Liver (tissue), 9 donors: ENCODE results near the gene TMPRSS9. TPM values are rescaled to one million over a fixed set of nuclear protein-coding genes. Genes with fewer than 3 reads are reported as not detected.

Experiments used
- DNase-seq: peaks from one replicate; pipeline ENCODE4 v3.0.0-alpha.2; 2017; ENCODE audit warnings: low spot score
- H3K27ac ChIP-seq, 2 donors: one replicate each; pipeline ENCODE4 v1.7.0; 2013; ENCODE audit warnings: inconsistent platforms in 2 of 2, low read length in 2 of 2, control low read depth in 1 of 2, low read depth in 1 of 2, mild to moderate bottlenecking in 1 of 2
- H3K27me3 ChIP-seq, 4 donors: one replicate each; pipeline versions ENCODE4 v1.6.1 to v1.7.0; 2013; ENCODE audit warnings: low read length in 3 of 4, inconsistent platforms in 1 of 4, mild to moderate bottlenecking in 1 of 4, moderate library complexity in 1 of 4; ENCODE audit not compliant: control insufficient read depth in 4 of 4, insufficient read depth in 4 of 4
- H3K36me3 ChIP-seq, 4 donors: one replicate each; pipeline versions ENCODE4 v1.6.1 to v1.7.0; 2013; ENCODE audit warnings: low read length in 3 of 4, mild to moderate bottlenecking in 3 of 4, low read depth in 1 of 4, moderate library complexity in 1 of 4; ENCODE audit not compliant: control insufficient read depth in 4 of 4, insufficient read depth in 3 of 4
- H3K4me1 ChIP-seq, 4 donors: one replicate each; pipeline versions ENCODE4 v1.6.1 to v1.7.0; 2013; ENCODE audit warnings: low read length in 3 of 4, mild to moderate bottlenecking in 3 of 4, moderate library complexity in 1 of 4; ENCODE audit not compliant: control insufficient read depth in 4 of 4, insufficient read depth in 4 of 4
- H3K4me3 ChIP-seq, 3 donors: one replicate each; pipeline versions ENCODE4 v1.6.1 to v1.7.0; 2013; ENCODE audit warnings: low read length in 3 of 3, control low read depth in 1 of 3, low read depth in 1 of 3, mild to moderate bottlenecking in 1 of 3
- H3K9ac ChIP-seq, 2 donors: one replicate each; pipeline ENCODE4 v1.7.0; 2013; ENCODE audit warnings: low read length in 2 of 2, mild to moderate bottlenecking in 2 of 2, moderate library complexity in 2 of 2, control low read depth in 1 of 2, low read depth in 1 of 2
- H3K9me3 ChIP-seq, 4 donors: one replicate each; pipeline versions ENCODE4 v1.6.1 to v1.7.0; 2013; ENCODE audit warnings: low read length in 3 of 4; ENCODE audit not compliant: control insufficient read depth in 4 of 4
- EGR1 ChIP-seq, 2 donors: IDR thresholded peaks; 2 replicates each; pipeline ENCODE4 v1.6.1; 2016 to 2018; ENCODE audit warnings: antibody characterized with exemption in 2 of 2, low read depth in 2 of 2
- FOXA1 ChIP-seq: IDR thresholded peaks from 2 replicates; pipeline ENCODE4 v1.6.1; 2016; ENCODE audit warnings: antibody characterized with exemption
- GABPA ChIP-seq, 2 donors: IDR thresholded peaks in 1 of 2; conservative IDR thresholded peaks in 1 of 2; 2 replicates each; pipeline ENCODE4 v1.6.1; 2016; ENCODE audit warnings: antibody characterized with exemption in 2 of 2, mild to moderate bottlenecking in 1 of 2, moderate library complexity in 1 of 2
- JUND ChIP-seq, 2 donors: IDR thresholded peaks; 2 replicates each; pipeline ENCODE4 v1.6.1; 2016; ENCODE audit warnings: antibody characterized with exemption in 2 of 2
- RAD21 ChIP-seq, 2 donors: IDR thresholded peaks; 2 replicates each; pipeline ENCODE4 v1.6.1; 2016; ENCODE audit warnings: antibody characterized with exemption in 2 of 2, mild to moderate bottlenecking in 2 of 2
- TAF1 ChIP-seq: conservative IDR thresholded peaks from 2 replicates; pipeline ENCODE4 v1.6.1; 2016; ENCODE audit warnings: antibody characterized with exemption, mild to moderate bottlenecking
- WGBS: extraction: QIAGEN DNeasy Blood & Tissue Kit; methylation state at CpG from one replicate; pipeline ENCODE4 v1.1.7; 2013; 5-methylcytosine and 5-hydroxymethylcytosine counted together
- polyA plus RNA-seq, 2 donors: library from polyadenylated mRNA; stranded (reverse) in 1 of 2; unstranded in 1 of 2; fragments of 200-250 nt in 1 of 2; fragments of >200 nt in 1 of 2; fragmentation: Nextera tagmentation in 1 of 2; extraction: Ambion mirVana in 1 of 2; gene quantifications; one replicate each; pipeline versions ENCODE4 v1.2.1 to v1.2.3, GENCODE V29; 2013 to 2015
- total RNA-seq, 2 donors: library from RNA; depleted of rRNA; stranded (reverse); fragments of >200 nt; gene quantifications; one replicate each; pipeline ENCODE4 v1.2.3, GENCODE V29; 2014
- TF ChIP-seq, protein P1 (sequence below): IDR thresholded peaks from 2 replicates; pipeline ENCODE4 v1.6.1; 2016; ENCODE audit warnings: antibody characterized with exemption, mild to moderate bottlenecking
- TF ChIP-seq, protein P2 (sequence below): IDR thresholded peaks from 2 replicates; pipeline ENCODE4 v1.6.1; 2016; ENCODE audit warnings: antibody characterized with exemption
- donor health status: healthy.
- donor health status: healthy.
- donor health status: healthy.
- donor health status: healthy.
- donor health status: healthy.

TMPRSS9 gene
- total and polyA plus RNA-seq, 4 donors = 0.39 to 24.8 (median 1.5) TPM

DNA sequence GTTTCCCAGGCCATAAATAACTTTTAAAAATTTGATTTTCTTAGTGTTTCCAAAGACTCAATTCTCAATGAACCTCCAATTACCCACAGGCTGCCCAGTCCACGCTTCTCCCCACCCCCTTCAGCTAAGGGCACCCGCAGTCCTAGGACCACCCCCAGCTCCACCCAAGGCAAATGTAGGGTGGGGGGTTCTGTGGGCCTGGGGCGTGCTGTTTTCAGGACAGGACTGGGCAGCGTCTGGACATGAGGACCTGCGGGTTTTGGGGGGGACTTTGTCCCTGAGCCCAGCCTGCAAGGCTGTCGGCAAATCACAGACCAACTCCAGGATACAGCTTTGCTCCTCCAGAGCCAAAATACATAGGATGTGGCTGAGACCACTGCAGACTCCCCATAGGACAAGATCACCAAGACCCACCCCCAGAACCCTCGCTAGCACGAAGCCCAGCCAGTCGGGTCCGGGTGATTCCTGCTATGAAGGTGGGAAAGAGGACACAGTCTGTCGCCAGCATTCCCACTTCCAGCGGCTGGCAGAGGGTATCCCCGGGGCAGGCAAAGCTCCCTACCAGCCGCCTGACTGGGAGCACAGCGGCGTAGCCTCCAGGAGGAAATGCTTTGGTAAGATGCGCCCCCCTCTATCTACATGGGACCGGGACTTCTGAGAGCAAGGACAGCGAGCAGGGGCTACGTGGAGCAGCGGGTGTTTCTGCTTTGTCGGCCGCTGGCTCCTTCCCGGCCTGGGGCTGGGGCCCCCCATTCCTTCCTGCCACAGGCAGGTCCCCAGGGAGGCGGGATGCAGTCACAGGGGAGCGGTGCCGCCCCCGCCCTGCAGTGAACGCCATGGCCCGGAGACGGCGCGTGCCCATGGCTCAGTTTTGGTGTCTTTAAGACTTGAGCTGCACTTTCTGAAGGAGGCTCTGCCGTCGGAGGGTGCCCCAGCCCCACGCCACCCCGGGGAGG is 69.0 kb downstream of the TMPRSS9 start:
- WGBS = 83% methylated on average over 37 of the region's 37 CpGs

DNA sequence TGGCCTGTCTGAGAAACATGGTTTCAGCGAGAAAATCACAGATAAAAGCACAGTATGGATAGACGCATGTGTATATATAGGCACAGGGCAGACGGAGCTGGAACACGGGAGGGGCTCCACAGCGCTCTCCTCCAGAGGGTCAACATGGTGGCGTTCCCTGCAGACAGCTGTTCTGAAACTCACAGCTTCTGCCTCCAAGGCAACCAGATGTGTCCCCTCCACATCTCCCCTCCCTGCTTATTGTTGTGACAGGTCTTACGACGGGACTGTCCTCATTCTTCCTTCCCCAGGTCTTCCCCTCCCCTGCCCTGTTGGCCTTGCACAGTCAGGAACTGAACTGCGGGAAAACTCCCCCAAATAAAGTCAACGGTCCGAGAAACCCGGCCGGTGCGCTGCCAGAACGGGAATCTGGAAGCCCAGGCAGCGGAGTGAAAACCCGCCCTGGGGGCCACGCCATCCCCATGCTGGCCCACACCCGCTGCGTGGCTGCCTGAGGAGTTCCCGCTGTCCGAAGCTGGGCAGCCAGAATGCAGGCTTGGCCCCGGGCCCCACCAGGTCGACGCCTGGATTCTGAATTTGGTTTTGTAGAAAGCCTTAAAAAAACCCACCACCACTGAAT is 70.0 kb downstream of the TMPRSS9 start:
- Histone ChIP-seq H3K9me3 (no peaks in the 10 kb centered on the region), H3K27me3 (no peaks in the 10 kb centered on the region), H3K4me3 (no peak overlapping the region), H3K4me1 (peaks cover 9 to 27% (median 22%) of the 10 kb centered on the region in 4 donors), H3K36me3 (peaks cover 0 to 15% (median 9%) of the 10 kb centered on the region in 4 donors), H3K9ac (no peak overlapping the region), H3K27ac (no peak overlapping the region)
- TF ChIP-seq RAD21 (IDR thresholded peaks at IDR 0.05) (no peak), GABPA (IDR thresholded peaks at IDR 0.05 in 1 of 2, conservative IDR thresholded peaks at IDR 0.05 in 1 of 2) (no peak), JUND (IDR thresholded peaks at IDR 0.05) (no peak), TAF1 (no peak), EGR1 (IDR thresholded peaks at IDR 0.05; ENCODE audit: low read depth in 2 of 2) (no peak)
- WGBS = 94% methylated on average over 25 of the region's 25 CpGs
- no peak for DNase-seq

More for the DNA sequence above, 69.0 kb downstream of the TMPRSS9 start:
- DNase-seq = no peak
- Histone ChIP-seq H3K9ac (no peak overlapping the region), H3K27ac (no peak overlapping the region), H3K36me3 (peaks cover 0 to 8% (median 4%) of the 10 kb centered on the region in 4 donors), H3K27me3 (no peaks in the 10 kb centered on the region), H3K4me1 (peaks cover 10 to 27% (median 22%) of the 10 kb centered on the region in 4 donors), H3K4me3 (no peak overlapping the region), H3K9me3 (no peaks in the 10 kb centered on the region)
- TF ChIP-seq, protein P1, sequence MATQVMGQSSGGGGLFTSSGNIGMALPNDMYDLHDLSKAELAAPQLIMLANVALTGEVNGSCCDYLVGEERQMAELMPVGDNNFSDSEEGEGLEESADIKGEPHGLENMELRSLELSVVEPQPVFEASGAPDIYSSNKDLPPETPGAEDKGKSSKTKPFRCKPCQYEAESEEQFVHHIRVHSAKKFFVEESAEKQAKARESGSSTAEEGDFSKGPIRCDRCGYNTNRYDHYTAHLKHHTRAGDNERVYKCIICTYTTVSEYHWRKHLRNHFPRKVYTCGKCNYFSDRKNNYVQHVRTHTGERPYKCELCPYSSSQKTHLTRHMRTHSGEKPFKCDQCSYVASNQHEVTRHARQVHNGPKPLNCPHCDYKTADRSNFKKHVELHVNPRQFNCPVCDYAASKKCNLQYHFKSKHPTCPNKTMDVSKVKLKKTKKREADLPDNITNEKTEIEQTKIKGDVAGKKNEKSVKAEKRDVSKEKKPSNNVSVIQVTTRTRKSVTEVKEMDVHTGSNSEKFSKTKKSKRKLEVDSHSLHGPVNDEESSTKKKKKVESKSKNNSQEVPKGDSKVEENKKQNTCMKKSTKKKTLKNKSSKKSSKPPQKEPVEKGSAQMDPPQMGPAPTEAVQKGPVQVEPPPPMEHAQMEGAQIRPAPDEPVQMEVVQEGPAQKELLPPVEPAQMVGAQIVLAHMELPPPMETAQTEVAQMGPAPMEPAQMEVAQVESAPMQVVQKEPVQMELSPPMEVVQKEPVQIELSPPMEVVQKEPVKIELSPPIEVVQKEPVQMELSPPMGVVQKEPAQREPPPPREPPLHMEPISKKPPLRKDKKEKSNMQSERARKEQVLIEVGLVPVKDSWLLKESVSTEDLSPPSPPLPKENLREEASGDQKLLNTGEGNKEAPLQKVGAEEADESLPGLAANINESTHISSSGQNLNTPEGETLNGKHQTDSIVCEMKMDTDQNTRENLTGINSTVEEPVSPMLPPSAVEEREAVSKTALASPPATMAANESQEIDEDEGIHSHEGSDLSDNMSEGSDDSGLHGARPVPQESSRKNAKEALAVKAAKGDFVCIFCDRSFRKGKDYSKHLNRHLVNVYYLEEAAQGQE = no peak
- TF ChIP-seq, protein P2, sequence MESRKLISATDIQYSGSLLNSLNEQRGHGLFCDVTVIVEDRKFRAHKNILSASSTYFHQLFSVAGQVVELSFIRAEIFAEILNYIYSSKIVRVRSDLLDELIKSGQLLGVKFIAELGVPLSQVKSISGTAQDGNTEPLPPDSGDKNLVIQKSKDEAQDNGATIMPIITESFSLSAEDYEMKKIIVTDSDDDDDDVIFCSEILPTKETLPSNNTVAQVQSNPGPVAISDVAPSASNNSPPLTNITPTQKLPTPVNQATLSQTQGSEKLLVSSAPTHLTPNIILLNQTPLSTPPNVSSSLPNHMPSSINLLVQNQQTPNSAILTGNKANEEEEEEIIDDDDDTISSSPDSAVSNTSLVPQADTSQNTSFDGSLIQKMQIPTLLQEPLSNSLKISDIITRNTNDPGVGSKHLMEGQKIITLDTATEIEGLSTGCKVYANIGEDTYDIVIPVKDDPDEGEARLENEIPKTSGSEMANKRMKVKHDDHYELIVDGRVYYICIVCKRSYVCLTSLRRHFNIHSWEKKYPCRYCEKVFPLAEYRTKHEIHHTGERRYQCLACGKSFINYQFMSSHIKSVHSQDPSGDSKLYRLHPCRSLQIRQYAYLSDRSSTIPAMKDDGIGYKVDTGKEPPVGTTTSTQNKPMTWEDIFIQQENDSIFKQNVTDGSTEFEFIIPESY = no peak
- TF ChIP-seq FOXA1 = no peak
